H1 (cell line): ENCODE results near the gene DNMT3L. TPM values are rescaled to one million over a fixed set of nuclear protein-coding genes. Genes with fewer than 3 reads are reported as not detected.

Source experiments
- CHD7 ChIP-seq: fragments of 300-600 bp; sonication (generic); IDR thresholded peaks from 2 replicates; pipeline ENCODE4 v1.7.1; 2012; ENCODE audit warnings: low read length, moderate library complexity, mild to moderate bottlenecking, inconsistent platforms; ENCODE audit not compliant: insufficient replicate concordance
- GABPA ChIP-seq: IDR thresholded peaks from 2 replicates; pipeline ENCODE4 v1.6.1; 2011; ENCODE audit warnings: mild to moderate bottlenecking, low read length, moderate library complexity, borderline replicate concordance; ENCODE audit not compliant: insufficient read depth
- RFX5 ChIP-seq: IDR thresholded peaks from 2 replicates; pipeline ENCODE4 v1.6.1; 2011; ENCODE audit warnings: low read depth, low read length, improper control_type of control experiment, borderline replicate concordance
- SP2 ChIP-seq: IDR thresholded peaks from 2 replicates; pipeline ENCODE4 v1.6.1; 2012; ENCODE audit warnings: mild to moderate bottlenecking, low read length, inconsistent platforms
- polyA plus RNA-seq, 7 experiments: library from polyadenylated mRNA; depleted of rRNA in 3 of 7; stranded (reverse) in 5 of 7; unstranded in 2 of 7; fragments of >200 nt in 5 of 7; fragments of 200-250 nt in 2 of 7; gene quantifications; 1 replicate in 5 of 7; 2 replicates in 1 of 7; 4 replicates in 1 of 7; pipeline versions ENCODE4 v1.2.1 to v1.2.3, GENCODE V29; 2011 to 2013; ENCODE audit warnings: missing spikeins in 2 of 7, mixed read lengths in 2 of 7
- total RNA-seq: library from RNA; stranded (reverse); fragmentation: NEBNext Ultra II Directional; extraction: Animal tissue kit (Norgen Biotek cat#: 25700); gene quantifications from 2 replicates; pipeline ENCODE4 v1.2.1, GENCODE V29; 2021

Gene DNMT3L
- total and polyA plus RNA-seq, 2 of the 8 experiments (the other 6 are each of a cell fraction or from before 2014, with no cell fraction given), result 0.06 TPM; not detected in 1

DNA sequence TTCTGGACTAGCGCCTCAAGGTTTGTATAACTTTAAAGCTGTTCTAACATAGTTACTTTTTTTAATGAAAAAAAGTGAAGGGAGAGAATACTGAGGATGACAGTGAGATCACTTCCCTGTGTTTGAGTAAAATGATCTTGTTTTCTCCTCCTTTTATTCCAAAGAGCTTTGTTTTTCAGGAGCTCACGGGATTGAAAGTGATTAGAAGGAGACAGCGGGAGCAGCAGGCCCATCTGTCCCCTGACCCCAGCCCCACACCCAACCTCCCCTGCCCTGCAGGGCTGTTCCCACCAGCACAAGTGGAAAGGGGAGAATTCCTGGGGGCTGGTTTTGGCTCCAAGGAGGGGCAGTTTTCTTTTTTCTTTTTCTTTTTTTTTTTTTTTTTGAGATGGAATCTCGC lies 2.1 kb upstream of the DNMT3L start (continued):
- no peak for TF ChIP-seq CHD7
- TF ChIP-seq GABPA, result no peak
- no peak for TF ChIP-seq RFX5
- no peak for TF ChIP-seq SP2
